ENCODE results near the gene PHEX. TPM values are rescaled to one million over a fixed set of nuclear protein-coding genes. Genes with fewer than 3 reads are reported as not detected.
A peak's percentile ranks its signal among the peaks of the same experiment; 100 is the strongest.

PHEX gene
- total RNA-seq, 4 donors from 2014 or later, result 0.52 to 1.2 (median 0.65) TPM

- no peak for DNase-seq (ENCODE audit: extremely low spot score)
- H3K9me3 ChIP-seq, result no peaks in the 10 kb centered on the region
- H3K27me3 ChIP-seq, result no peaks in the 10 kb centered on the region
- H3K27ac ChIP-seq (replicated peaks in 1 of 4), result no peak overlapping the region
- 76% methylated on average over 3 of the region's 3 CpGs for WGBS
- intact Hi-C loops (cut with DNase I), result no loop called here
- H3K4me3 ChIP-seq, result no peak overlapping the region
- TF ChIP-seq EP300 (IDR thresholded peaks at IDR 0.05) (no peak), POLR2AphosphoS5 (IDR thresholded peaks at IDR 0.05) (no peak), CTCF (IDR thresholded peaks at IDR 0.05) (no peak), POLR2A (IDR thresholded peaks at IDR 0.05; ENCODE audit: low read depth) (no peak)
- H3K36me3 ChIP-seq, result no peaks in the 10 kb centered on the region
- no peaks in the 10 kb centered on the region for H3K4me1 ChIP-seq
These were observed 132.8 kb downstream of the PHEX start for GRCh38 chrX:22164770-22165388.

- TF ChIP-seq POLR2A (IDR thresholded peaks at IDR 0.05; ENCODE audit: low read depth) (no peak), POLR2AphosphoS5 (IDR thresholded peaks at IDR 0.05) (no peak), EP300 (IDR thresholded peaks at IDR 0.05) (no peak), CTCF (IDR thresholded peaks at IDR 0.05) (no peak)
- no peak overlapping the region for H3K4me3 ChIP-seq
- no peak overlapping the region for H3K27ac ChIP-seq (replicated peaks in 1 of 4)
- H3K4me1 ChIP-seq, result no peaks in the 10 kb centered on the region
- 78% methylated on average over 4 of the region's 4 CpGs for WGBS
- no peaks in the 10 kb centered on the region for H3K27me3 ChIP-seq
- no peaks in the 10 kb centered on the region for H3K36me3 ChIP-seq
- intact Hi-C loops (cut with DNase I), result no loop called here
- DNase-seq (ENCODE audit: extremely low spot score), result no peak
- H3K9me3 ChIP-seq, result no peaks in the 10 kb centered on the region
These were observed 133.8 kb downstream of the PHEX start for GRCh38 chrX:22165732-22166457.

- TF ChIP-seq EP300 (IDR thresholded peaks at IDR 0.05), result no peak
- no peak for TF ChIP-seq POLR2A (IDR thresholded peaks at IDR 0.05; ENCODE audit: low read depth)
- TF ChIP-seq POLR2AphosphoS5 (IDR thresholded peaks at IDR 0.05), result no peak
- no peak for TF ChIP-seq CTCF (IDR thresholded peaks at IDR 0.05)
- no peak overlapping the region for H3K4me3 ChIP-seq
- intact Hi-C loops (cut with DNase I), result no loop called here
- no peak for DNase-seq (ENCODE audit: extremely low spot score)
- no peaks in the 10 kb centered on the region for H3K36me3 ChIP-seq
- no peak overlapping the region for H3K27ac ChIP-seq (replicated peaks in 1 of 4)
- H3K27me3 ChIP-seq, result no peaks in the 10 kb centered on the region
- H3K9me3 ChIP-seq, result no peaks in the 10 kb centered on the region
- 60% methylated on average over 7 of the region's 7 CpGs for WGBS
- H3K4me1 ChIP-seq, result no peaks in the 10 kb centered on the region
These were observed 139.3 kb downstream of the PHEX start for GRCh38 chrX:22171287-22172060.

- no peaks in the 10 kb centered on the region for H3K27me3 ChIP-seq
- H3K4me1 ChIP-seq, result no peaks in the 10 kb centered on the region
- no peaks in the 10 kb centered on the region for H3K36me3 ChIP-seq
- 86% methylated on average over 5 of the region's 5 CpGs for WGBS
- intact Hi-C loops (cut with DNase I), result no loop called here
- H3K9me3 ChIP-seq, result no peaks in the 10 kb centered on the region
- TF ChIP-seq POLR2AphosphoS5 (IDR thresholded peaks at IDR 0.05), result no peak
- no peak overlapping the region for H3K4me3 ChIP-seq
- H3K27ac ChIP-seq (replicated peaks in 1 of 4), result no peak overlapping the region
- DNase-seq (ENCODE audit: extremely low spot score), result no peak
These were observed 141.8 kb downstream of the PHEX start for GRCh38 chrX:22173966-22174365.

GRCh38 chrX:22177950-22178515 lies 145.9 kb downstream of the PHEX start:
- Histone ChIP-seq H3K27me3 (no peaks in the 10 kb centered on the region), H3K4me1 (no peaks in the 10 kb centered on the region), H3K9me3 (peaks cover 0 to 12% (median 0%) of the 10 kb centered on the region in 4 donors), H3K36me3 (no peaks in the 10 kb centered on the region), H3K4me3 (no peak overlapping the region), H3K27ac (replicated peaks in 1 of 4) (peak overlapping the region in 2 of 4 donors; percentile 10 to 33)
- intact Hi-C loops (cut with DNase I), result no loop called here
- WGBS, result 59% methylated on average over 7 of the region's 7 CpGs
- TF ChIP-seq EP300 (IDR thresholded peaks at IDR 0.05) (no peak), POLR2AphosphoS5 (IDR thresholded peaks at IDR 0.05) (no peak), POLR2A (IDR thresholded peaks at IDR 0.05; ENCODE audit: low read depth) (no peak), CTCF (IDR thresholded peaks at IDR 0.05) (no peak)
- no peak for DNase-seq (ENCODE audit: extremely low spot score)

All from esophagus muscularis mucosa (tissue), 4 donors.